ENCODE measurements around the gene LRRD1. TPM values are rescaled to one million over a fixed set of nuclear protein-coding genes. Genes with fewer than 3 reads are reported as not detected.

Gene LRRD1
- total RNA-seq: 0.57 and 0.58 TPM in 2 replicates
- long read RNA-seq: 0 reads

DNA sequence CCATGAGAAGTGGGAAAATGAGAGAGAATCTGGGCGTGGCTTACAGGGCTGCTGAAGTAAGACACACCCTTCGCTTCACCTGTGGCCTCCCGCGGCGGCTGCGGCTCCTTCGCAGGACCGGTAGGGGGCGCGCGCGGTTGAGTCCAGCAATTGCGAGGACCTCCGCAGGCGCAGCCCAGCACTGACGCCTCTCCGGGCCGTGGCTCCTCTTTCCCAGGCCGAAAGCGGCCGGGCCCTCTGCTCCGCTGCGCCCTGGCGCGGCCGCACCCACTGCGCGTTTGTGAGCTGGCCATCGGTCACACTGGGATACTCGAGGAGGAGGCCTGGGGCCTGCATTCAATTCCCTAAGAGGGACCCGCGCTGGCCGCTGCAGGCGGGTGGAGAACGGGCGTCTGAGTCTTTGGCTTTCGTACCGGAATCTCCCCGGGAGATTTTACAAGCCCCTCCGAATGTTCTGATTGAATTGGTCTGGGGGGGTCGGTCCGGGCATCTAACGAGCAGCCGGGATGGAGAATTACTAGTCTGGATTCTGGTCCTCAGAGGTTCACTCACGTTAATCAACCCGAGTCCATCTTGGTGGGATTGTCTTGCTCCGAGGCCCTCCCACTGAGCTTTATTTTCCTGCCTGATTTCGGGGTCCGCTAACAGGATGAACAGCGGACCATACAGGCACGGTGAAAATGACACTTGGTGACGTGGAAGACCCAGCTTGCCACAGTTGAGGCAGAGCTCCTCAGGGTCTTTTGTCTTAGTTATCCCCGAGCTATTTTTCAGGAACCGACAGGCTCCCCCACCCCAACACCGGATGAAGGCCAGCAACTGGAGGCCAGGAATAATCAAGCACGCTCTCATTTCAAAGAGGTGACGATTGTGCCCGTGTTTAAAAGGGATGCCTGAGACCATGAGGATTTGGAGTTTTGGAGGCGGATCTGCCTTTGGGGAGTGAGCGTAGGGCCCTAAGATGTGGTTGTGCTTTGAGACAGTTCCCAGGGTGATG lies at the start of gene LRRD1:
Gene LRRD1, minus strand, starts transcription at position 215 of the 997 bp plus-strand sequence. CDS start 13,940 bp downstream, outside the sequence.
- Mint-ChIP-seq H3K27ac (ENCODE audit: unreplicated experiment) (peak within 1 kb of the TSS; percentile 35), H3K36me3 (ENCODE audit: low read depth) (peaks cover 13% of the 10 kb centered on the region), H3K4me1 (no peaks in the 10 kb centered on the region), H3K27me3 (ENCODE audit: low read depth) (peaks cover 2% of the 10 kb centered on the region), H3K9me3 (peaks cover 7% of the 10 kb centered on the region), H3K4me3 (peak within 1 kb of the TSS; percentile 69)
- TF ChIP-seq, protein P1, sequence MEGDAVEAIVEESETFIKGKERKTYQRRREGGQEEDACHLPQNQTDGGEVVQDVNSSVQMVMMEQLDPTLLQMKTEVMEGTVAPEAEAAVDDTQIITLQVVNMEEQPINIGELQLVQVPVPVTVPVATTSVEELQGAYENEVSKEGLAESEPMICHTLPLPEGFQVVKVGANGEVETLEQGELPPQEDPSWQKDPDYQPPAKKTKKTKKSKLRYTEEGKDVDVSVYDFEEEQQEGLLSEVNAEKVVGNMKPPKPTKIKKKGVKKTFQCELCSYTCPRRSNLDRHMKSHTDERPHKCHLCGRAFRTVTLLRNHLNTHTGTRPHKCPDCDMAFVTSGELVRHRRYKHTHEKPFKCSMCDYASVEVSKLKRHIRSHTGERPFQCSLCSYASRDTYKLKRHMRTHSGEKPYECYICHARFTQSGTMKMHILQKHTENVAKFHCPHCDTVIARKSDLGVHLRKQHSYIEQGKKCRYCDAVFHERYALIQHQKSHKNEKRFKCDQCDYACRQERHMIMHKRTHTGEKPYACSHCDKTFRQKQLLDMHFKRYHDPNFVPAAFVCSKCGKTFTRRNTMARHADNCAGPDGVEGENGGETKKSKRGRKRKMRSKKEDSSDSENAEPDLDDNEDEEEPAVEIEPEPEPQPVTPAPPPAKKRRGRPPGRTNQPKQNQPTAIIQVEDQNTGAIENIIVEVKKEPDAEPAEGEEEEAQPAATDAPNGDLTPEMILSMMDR (conservative IDR thresholded peaks at IDR 0.05): peak; percentile 96
- peak; percentile 85 for DNase-seq (ENCODE audit: low read depth, low spot score)

DNA sequence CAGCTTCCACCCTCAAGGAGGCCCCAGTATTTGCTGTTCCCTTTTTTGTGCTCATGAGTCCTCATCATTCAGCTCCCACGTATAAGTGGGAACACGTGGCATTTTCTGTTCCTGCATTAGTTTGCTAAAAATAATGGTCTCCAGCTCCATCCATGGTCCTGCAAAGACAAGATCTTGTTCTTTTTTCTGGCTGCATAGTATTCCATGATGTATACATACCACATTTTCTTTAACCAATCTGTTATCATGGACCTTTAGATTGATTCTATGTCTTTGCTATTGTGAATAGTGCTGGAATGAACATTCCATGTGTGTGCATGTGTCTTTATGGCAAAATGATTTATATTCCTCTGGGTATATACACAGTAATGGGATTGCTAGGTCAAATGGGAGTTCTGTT lies 49.8 kb upstream of the LRRD1 start:
- no peaks in the 10 kb centered on the region for H3K4me1 Mint-ChIP-seq
- no peak overlapping the region for H3K4me3 Mint-ChIP-seq
- H3K36me3 Mint-ChIP-seq (ENCODE audit: low read depth): peaks cover 41% of the 10 kb centered on the region
- TF ChIP-seq, protein P1 (conservative IDR thresholded peaks at IDR 0.05): no peak
- no peaks in the 10 kb centered on the region for H3K27me3 Mint-ChIP-seq (ENCODE audit: low read depth)
- H3K27ac Mint-ChIP-seq (ENCODE audit: unreplicated experiment): no peak overlapping the region
- DNase-seq (ENCODE audit: low read depth, low spot score): no peak
- peaks cover 3% of the 10 kb centered on the region for H3K9me3 Mint-ChIP-seq

DNA sequence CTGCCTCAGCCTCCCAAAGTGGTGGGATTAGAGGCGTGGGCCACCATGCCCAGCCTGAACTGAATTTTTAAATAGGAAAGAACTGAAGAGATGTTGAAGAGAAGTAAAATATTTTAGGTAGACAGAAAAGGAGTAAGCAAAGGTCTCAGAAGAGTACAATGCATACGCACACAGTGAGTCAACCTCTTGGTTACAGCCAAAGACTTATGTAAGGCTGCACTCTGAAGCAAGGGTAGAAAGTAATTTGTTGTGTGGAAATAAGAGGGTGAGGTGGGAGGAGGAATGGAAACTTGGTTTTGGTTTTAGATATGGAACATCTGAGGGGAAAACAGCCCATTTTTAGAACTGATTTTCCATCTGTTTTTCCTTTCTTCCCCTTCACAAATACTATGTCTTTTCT lies 49.2 kb upstream of the LRRD1 start:
- Mint-ChIP-seq H3K9me3 (peaks cover 3% of the 10 kb centered on the region), H3K27me3 (ENCODE audit: low read depth) (no peaks in the 10 kb centered on the region), H3K36me3 (ENCODE audit: low read depth) (peaks cover 36% of the 10 kb centered on the region), H3K4me1 (no peaks in the 10 kb centered on the region), H3K27ac (ENCODE audit: unreplicated experiment) (no peak overlapping the region), H3K4me3 (no peak overlapping the region)
- TF ChIP-seq, protein P1 (conservative IDR thresholded peaks at IDR 0.05): no peak
- DNase-seq (ENCODE audit: low read depth, low spot score): no peak

DNA sequence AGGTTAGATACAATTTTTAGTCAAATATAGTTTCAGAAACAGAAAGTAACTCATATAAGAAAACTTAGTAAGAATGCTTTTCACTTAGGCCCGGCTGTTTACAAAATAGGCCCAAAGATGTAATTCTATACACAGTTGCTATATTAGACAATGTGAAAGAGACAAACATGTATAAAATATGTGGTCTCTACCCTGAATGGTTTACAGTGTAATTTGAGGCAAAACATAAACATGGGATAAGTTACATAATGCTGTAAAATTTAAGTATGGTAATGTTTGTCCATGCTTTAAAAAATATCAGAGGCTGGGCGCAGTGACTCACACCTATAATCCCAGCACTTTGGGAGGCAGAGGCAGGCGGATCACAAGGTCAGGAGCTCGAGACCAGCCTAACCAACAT lies 48.0 kb upstream of the LRRD1 start:
- H3K4me1 Mint-ChIP-seq: no peaks in the 10 kb centered on the region

DNA sequence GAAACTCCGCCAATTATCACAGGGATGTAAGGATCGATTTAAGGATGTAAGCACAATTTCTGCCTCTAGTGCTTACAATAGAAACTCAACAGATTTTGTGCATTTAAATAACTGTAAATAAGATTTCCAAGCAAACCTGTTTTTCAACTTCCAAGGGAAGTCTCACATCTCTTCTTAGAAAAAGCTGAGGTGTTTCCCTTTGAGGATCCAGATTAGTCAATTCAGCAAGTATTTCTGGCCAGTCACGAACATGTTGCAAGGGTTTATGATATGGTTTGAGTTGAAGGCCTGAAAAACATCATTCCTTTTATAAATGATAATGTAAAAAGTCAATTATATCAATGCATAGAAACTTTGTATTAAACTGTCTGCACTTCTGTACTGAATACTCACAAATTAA lies 42.8 kb upstream of the LRRD1 start:
- TF ChIP-seq, protein P1 (conservative IDR thresholded peaks at IDR 0.05): no peak
- Mint-ChIP-seq H3K4me1 (no peaks in the 10 kb centered on the region), H3K36me3 (ENCODE audit: low read depth) (peaks cover 29% of the 10 kb centered on the region), H3K9me3 (no peaks in the 10 kb centered on the region), H3K27ac (ENCODE audit: unreplicated experiment) (no peak overlapping the region), H3K27me3 (ENCODE audit: low read depth) (no peaks in the 10 kb centered on the region), H3K4me3 (no peak overlapping the region)
- DNase-seq (ENCODE audit: low read depth, low spot score): no peak

More for the DNA sequence above, 48.0 kb upstream of the LRRD1 start:
- TF ChIP-seq, protein P1 (conservative IDR thresholded peaks at IDR 0.05): no peak
- H3K27ac Mint-ChIP-seq (ENCODE audit: unreplicated experiment): no peak overlapping the region
- peaks cover 3% of the 10 kb centered on the region for H3K9me3 Mint-ChIP-seq
- no peaks in the 10 kb centered on the region for H3K27me3 Mint-ChIP-seq (ENCODE audit: low read depth)
- DNase-seq (ENCODE audit: low read depth, low spot score): no peak
- H3K36me3 Mint-ChIP-seq (ENCODE audit: low read depth): peaks cover 38% of the 10 kb centered on the region
- H3K4me3 Mint-ChIP-seq: no peak overlapping the region
